Upper lobe of right lung (tissue), 1 donor: ENCODE results near the gene INTS6L. TPM values are rescaled to one million over a fixed set of nuclear protein-coding genes. Genes with fewer than 3 reads are reported as not detected.
A peak's percentile ranks its signal among the peaks of the same experiment; 100 is the strongest.

ENCODE experiments used
- ATAC-seq: fragments of 200-7000 bp; cut with Tn5 transposase; one replicate; pipeline ENCODE4 v1.9.1; 2020; ENCODE audit warnings: mild to moderate bottlenecking, moderate library complexity
- DNase-seq: peaks from one replicate; pipeline ENCODE4 v3.0.0-alpha.2; 2020
- H3K27ac ChIP-seq: fragments of 200-600 bp; one replicate; pipeline ENCODE4 v1.8.0; 2022
- H3K27me3 ChIP-seq: fragments of 200-600 bp; one replicate; pipeline ENCODE4 v1.8.0; 2022; ENCODE audit warnings: mild to moderate bottlenecking
- H3K36me3 ChIP-seq: fragments of 200-600 bp; one replicate; pipeline ENCODE4 v1.8.0; 2022
- H3K4me1 ChIP-seq: fragments of 200-600 bp; one replicate; pipeline ENCODE4 v1.8.0; 2022
- H3K4me3 ChIP-seq: fragments of 200-600 bp; one replicate; pipeline ENCODE4 v1.8.0; 2022; ENCODE audit warnings: mild to moderate bottlenecking
- H3K9me3 ChIP-seq: fragments of 200-600 bp; one replicate; pipeline ENCODE4 v1.8.0; 2022
- CTCF ChIP-seq: fragments of 200-600 bp; IDR thresholded peaks from one replicate; pipeline ENCODE4 v1.8.0; 2022; ENCODE audit warnings: antibody characterized with exemption
- intact Hi-C: fragments of 100-400 bp; cut with DNase I; formaldehyde crosslinking; loops from one replicate; pipeline ENCODE4 v1.11.0; 2022
- total RNA-seq: library from RNA; stranded (reverse); fragmentation: NEBNext Ultra II Directional; extraction: Animal tissue kit (Norgen Biotek cat#: 25700); gene quantifications from one replicate; pipeline ENCODE4 v1.2.1, GENCODE V29; 2021
- donor health status: DM: no; HTN: yes; CAD: no; lungs with severe emphysema.

The INTS6L gene
- total RNA-seq, 1 donor from 2014 or later: 7.4 TPM

GRCh38 chrX:135484641-135485289 lies 35.7 kb upstream of the INTS6L start:
- TF ChIP-seq CTCF: peak; percentile 62
- Histone ChIP-seq H3K36me3 (no peaks in the 10 kb centered on the region), H3K27ac (no peak overlapping the region), H3K27me3 (no peaks in the 10 kb centered on the region), H3K4me1 (no peaks in the 10 kb centered on the region), H3K9me3 (no peaks in the 10 kb centered on the region), H3K4me3 (no peak overlapping the region)
- no peak for DNase-seq
- intact Hi-C loops: no loop called here
- ATAC-seq: no peak

GRCh38 chrX:135489542-135489941 lies 30.9 kb upstream of the INTS6L start:
- H3K4me1 ChIP-seq: no peaks in the 10 kb centered on the region
- H3K4me3 ChIP-seq: no peak overlapping the region
- H3K9me3 ChIP-seq: no peaks in the 10 kb centered on the region
- no peaks in the 10 kb centered on the region for H3K36me3 ChIP-seq
- H3K27ac ChIP-seq: no peak overlapping the region
- H3K27me3 ChIP-seq: no peaks in the 10 kb centered on the region
- ATAC-seq (no peak), DNase-seq (no peak)
- intact Hi-C loops: no loop called here
- TF ChIP-seq CTCF: no peak

- intact Hi-C loops: no loop called here
- no peaks in the 10 kb centered on the region for H3K27me3 ChIP-seq
- TF ChIP-seq CTCF: no peak
- no peaks in the 10 kb centered on the region for H3K36me3 ChIP-seq
- no peak overlapping the region for H3K27ac ChIP-seq
- no peaks in the 10 kb centered on the region for H3K4me1 ChIP-seq
- no peak for DNase-seq
- H3K4me3 ChIP-seq: no peak overlapping the region
- ATAC-seq: no peak
- H3K9me3 ChIP-seq: no peaks in the 10 kb centered on the region
Observed at GRCh38 chrX:135490979-135491514, 29.4 kb upstream of the INTS6L start.

GRCh38 chrX:135494453-135494852 lies 26.0 kb upstream of the INTS6L start:
- DNase-seq: no peak
- no peaks in the 10 kb centered on the region for H3K36me3 ChIP-seq
- ATAC-seq: no peak
- no peak overlapping the region for H3K27ac ChIP-seq
- H3K27me3 ChIP-seq: no peaks in the 10 kb centered on the region
- H3K9me3 ChIP-seq: no peaks in the 10 kb centered on the region
- H3K4me3 ChIP-seq: no peak overlapping the region
- intact Hi-C loops: no loop called here
- H3K4me1 ChIP-seq: no peaks in the 10 kb centered on the region
- TF ChIP-seq CTCF: no peak

- intact Hi-C loops: no loop called here
- H3K27ac ChIP-seq: no peak overlapping the region
- ATAC-seq (no peak), DNase-seq (no peak)
- no peak overlapping the region for H3K4me3 ChIP-seq
- no peaks in the 10 kb centered on the region for H3K4me1 ChIP-seq
- no peaks in the 10 kb centered on the region for H3K9me3 ChIP-seq
- H3K36me3 ChIP-seq: no peaks in the 10 kb centered on the region
- TF ChIP-seq CTCF: no peak
- no peaks in the 10 kb centered on the region for H3K27me3 ChIP-seq
Observed at GRCh38 chrX:135497736-135498135, 22.7 kb upstream of the INTS6L start.
